Ascending aorta (tissue), 2 donors: ENCODE results near the gene ZNF226. TPM values are rescaled to one million over a fixed set of nuclear protein-coding genes. Genes with fewer than 3 reads are reported as not detected.
"Not testable (repeated sequence)": the region's sequence is repeated elsewhere in the genome, so short reads cannot be mapped to it uniquely, and the experiment has no call there.

Experiments
- DNase-seq, 2 donors: peaks; one replicate each; pipeline ENCODE4 v3.0.0-alpha.2; 2019; ENCODE audit warnings: low spot score in 2 of 2
- H3K27ac ChIP-seq, 2 donors: fragments of 200-600 bp; sonication (generic); one replicate each; pipeline ENCODE4 v1.5.1; 2016 to 2017; ENCODE audit warnings: mild to moderate bottlenecking in 1 of 2
- H3K27me3 ChIP-seq: fragments of 200-600 bp; sonication (generic); one replicate; pipeline ENCODE4 v1.5.1; 2017
- H3K36me3 ChIP-seq, 2 donors: fragments of 200-600 bp; sonication (generic); one replicate each; pipeline ENCODE4 v1.5.1; 2016
- H3K4me1 ChIP-seq, 2 donors: fragments of 200-600 bp; sonication (generic); one replicate each; pipeline ENCODE4 v1.5.1; 2016 to 2017; ENCODE audit warnings: mild to moderate bottlenecking in 1 of 2
- H3K4me3 ChIP-seq, 2 donors: fragments of 200-600 bp; sonication (generic); one replicate each; pipeline ENCODE4 v1.5.1; 2016 to 2017; ENCODE audit warnings: mild to moderate bottlenecking in 1 of 2
- H3K9me3 ChIP-seq, 2 donors: fragments of 200-600 bp; sonication (generic); one replicate each; pipeline ENCODE4 v1.5.1; 2016
- intact Hi-C: fragments of 100-400 bp; cut with DNase I; formaldehyde crosslinking; loops from one replicate; pipeline ENCODE4 v1.15.1; 2023
- total RNA-seq: library from RNA; depleted of rRNA; stranded (reverse); fragments of >200 nt; gene quantifications from one replicate; pipeline ENCODE4 v1.1.0, GENCODE V29; 2016
- TF ChIP-seq, protein P1 (sequence below), 3 experiments: fragments of 200-600 bp in 2 of 3; fragments of 450-650 bp in 1 of 3; sonication (generic) in 2 of 3; IDR thresholded peaks; one replicate each; pipeline ENCODE4 v1.5.1; 2016 to 2019; ENCODE audit warnings: antibody characterized with exemption in 3 of 3, mild to moderate bottlenecking in 1 of 3, moderate library complexity in 1 of 3

The ZNF226 gene
- total RNA-seq, 1 donor from 2014 or later, result 4.7 TPM

GRCh38 chr19:44212866-44213346 lies 48.0 kb downstream of the ZNF226 start:
- Histone ChIP-seq H3K4me1 (no peaks in the 10 kb centered on the region), H3K27me3 (no peaks in the 10 kb centered on the region), H3K27ac (peak overlapping the region; percentile 73 to 78), H3K36me3 (peaks cover 15 to 36% of the 10 kb centered on the region in 2 donors), H3K4me3 (peak overlapping the region; percentile 70 to 71), H3K9me3 (peaks cover 2 to 32% of the 10 kb centered on the region in 2 donors)
- intact Hi-C loops, result loop anchor here (1.0 to 5.0 kb wide), 9 partner anchors 48 to 278 kb away; partner anchors contain the start of genes ZNF112, ZNF221, ZNF224 and ZNF225
- DNase-seq, result no peak
- TF ChIP-seq, protein P1, sequence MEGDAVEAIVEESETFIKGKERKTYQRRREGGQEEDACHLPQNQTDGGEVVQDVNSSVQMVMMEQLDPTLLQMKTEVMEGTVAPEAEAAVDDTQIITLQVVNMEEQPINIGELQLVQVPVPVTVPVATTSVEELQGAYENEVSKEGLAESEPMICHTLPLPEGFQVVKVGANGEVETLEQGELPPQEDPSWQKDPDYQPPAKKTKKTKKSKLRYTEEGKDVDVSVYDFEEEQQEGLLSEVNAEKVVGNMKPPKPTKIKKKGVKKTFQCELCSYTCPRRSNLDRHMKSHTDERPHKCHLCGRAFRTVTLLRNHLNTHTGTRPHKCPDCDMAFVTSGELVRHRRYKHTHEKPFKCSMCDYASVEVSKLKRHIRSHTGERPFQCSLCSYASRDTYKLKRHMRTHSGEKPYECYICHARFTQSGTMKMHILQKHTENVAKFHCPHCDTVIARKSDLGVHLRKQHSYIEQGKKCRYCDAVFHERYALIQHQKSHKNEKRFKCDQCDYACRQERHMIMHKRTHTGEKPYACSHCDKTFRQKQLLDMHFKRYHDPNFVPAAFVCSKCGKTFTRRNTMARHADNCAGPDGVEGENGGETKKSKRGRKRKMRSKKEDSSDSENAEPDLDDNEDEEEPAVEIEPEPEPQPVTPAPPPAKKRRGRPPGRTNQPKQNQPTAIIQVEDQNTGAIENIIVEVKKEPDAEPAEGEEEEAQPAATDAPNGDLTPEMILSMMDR (IDR thresholded peaks at IDR 0.05), result no peak

GRCh38 chr19:44219926-44220325 lies 55.0 kb downstream of the ZNF226 start:
- intact Hi-C loops, DNase-seq, H3K4me1 ChIP-seq, H3K27ac ChIP-seq, H3K4me3 ChIP-seq, H3K27me3 ChIP-seq: not testable (repeated sequence)
- Histone ChIP-seq H3K9me3 (peaks cover 21 to 70% of the 10 kb centered on the region in 2 donors), H3K36me3 (peaks cover 29 to 49% of the 10 kb centered on the region in 2 donors)

DNA sequence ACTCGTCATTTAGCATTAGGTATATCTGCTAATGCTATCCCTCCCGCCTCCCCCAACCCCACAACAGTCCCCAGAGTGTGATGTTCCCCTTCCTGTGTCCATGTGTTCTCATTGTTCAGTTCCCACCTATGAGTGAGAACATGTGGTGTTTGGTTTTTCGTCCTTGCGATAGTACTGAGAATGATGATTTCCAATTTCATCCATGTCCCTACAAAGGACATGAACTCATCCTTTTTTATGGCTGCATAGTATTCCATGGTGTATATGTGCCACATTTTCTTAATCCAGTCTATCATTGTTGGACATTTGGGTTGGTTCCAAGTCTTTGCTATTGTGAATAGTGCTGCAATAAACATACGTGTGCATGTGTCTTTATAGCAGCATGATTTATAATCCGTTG lies 55.9 kb downstream of the ZNF226 start:
- Histone ChIP-seq H3K36me3 (peaks cover 31 to 45% of the 10 kb centered on the region in 2 donors), H3K9me3 (peaks cover 27 to 68% of the 10 kb centered on the region in 2 donors)
- H3K4me1 ChIP-seq, H3K27me3 ChIP-seq, DNase-seq, H3K27ac ChIP-seq, H3K4me3 ChIP-seq, intact Hi-C loops: not testable (repeated sequence)

DNA sequence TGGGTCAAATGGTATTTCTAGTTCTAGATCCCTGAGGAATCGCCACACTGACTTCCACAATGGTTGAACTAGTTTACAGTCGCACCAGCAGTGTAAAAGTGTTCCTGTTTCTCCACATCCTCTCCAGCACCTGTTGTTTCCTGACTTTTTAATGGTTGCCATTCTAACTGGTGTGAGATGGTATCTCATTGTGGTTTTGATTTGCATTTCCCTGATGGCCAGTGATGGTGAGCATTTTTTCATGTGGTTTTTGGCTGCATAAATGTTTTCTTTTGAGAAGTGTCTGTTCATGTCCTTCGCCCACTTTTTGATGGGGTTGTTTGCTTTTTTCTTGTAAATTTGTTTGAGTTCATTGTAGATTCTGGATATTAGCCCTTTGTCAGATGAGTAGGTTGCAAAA lies 56.4 kb downstream of the ZNF226 start:
- H3K4me1 ChIP-seq, H3K27ac ChIP-seq, DNase-seq, H3K4me3 ChIP-seq, intact Hi-C loops, H3K27me3 ChIP-seq: not testable (repeated sequence)
- Histone ChIP-seq H3K36me3 (peaks cover 36 to 46% of the 10 kb centered on the region in 2 donors), H3K9me3 (peaks cover 32 to 68% of the 10 kb centered on the region in 2 donors)

Other genes starting within 250 kb of the ZNF226 start
- gene ZNF45, start 229.8 kb upstream of the ZNF226 start, total RNA-seq, result 6.5 TPM
- 2.6 TPM for gene ZNF221, start 213.9 kb upstream of the ZNF226 start, total RNA-seq
- not detected for gene ZNF155, start 180.9 kb upstream of the ZNF226 start, total RNA-seq
- 0.32 TPM for gene ZNF230, start 162.1 kb upstream of the ZNF226 start, total RNA-seq
- gene ZNF222, start 139.7 kb upstream of the ZNF226 start, total RNA-seq, result 0.43 TPM
- gene ZNF223, start 113.1 kb upstream of the ZNF226 start, total RNA-seq, result not detected
- 0.21 TPM for gene ZNF284, start 92.9 kb upstream of the ZNF226 start, total RNA-seq
- gene ZNF224, start 70.7 kb upstream of the ZNF226 start, total RNA-seq, result 119 TPM
- 3.3 TPM for gene ZNF225, start 51.7 kb upstream of the ZNF226 start, total RNA-seq
- 7.9 TPM for gene ZNF234, start 23.5 kb upstream of the ZNF226 start, total RNA-seq
- gene ZNF227, start 47.4 kb downstream of the ZNF226 start, total RNA-seq, result 7.1 TPM
- gene ZNF233, start 94.8 kb downstream of the ZNF226 start, total RNA-seq, result not detected
- gene ZNF235, start 139.9 kb downstream of the ZNF226 start, total RNA-seq, result 6.6 TPM
- gene ZNF112, start 191.6 kb downstream of the ZNF226 start, total RNA-seq, result 0.11 TPM
- not detected for gene ZNF285, start 236.5 kb downstream of the ZNF226 start, total RNA-seq